T47D (cell line): ENCODE data around the gene ARHGAP23.
A peak's percentile ranks its signal among the peaks of the same experiment; 100 is the strongest.
"Not testable (repeated sequence)": the region's sequence is repeated elsewhere in the genome, so short reads cannot be mapped to it uniquely, and the experiment has no call there.

Experiments used
- DNase-seq, 2 experiments: peaks; one replicate each; pipeline versions ENCODE4 v3.0.0 to v3.0.0-alpha.2; 2011 to 2012; ENCODE audit warnings: low read depth in 1 of 2, low spot score in 1 of 2
- JUND ChIP-seq: IDR thresholded peaks from 2 replicates; pipeline ENCODE4 v1.6.1; 2012; ENCODE audit warnings: low read depth
- in situ Hi-C: cut with HindIII; loops from 2 replicates; pipeline ENCODE4 v1.10.0; 2016; ENCODE audit warnings: low sequenced_read_pairs, low pct_unique_long_range_greater_than_20kb

The ARHGAP23 gene

GRCh38 chr17:38485146-38485468 is 56.8 kb downstream of the ARHGAP23 start:
- in situ Hi-C loops = no loop called here
- no peak for TF ChIP-seq JUND
- DNase-seq = no peak

DNA sequence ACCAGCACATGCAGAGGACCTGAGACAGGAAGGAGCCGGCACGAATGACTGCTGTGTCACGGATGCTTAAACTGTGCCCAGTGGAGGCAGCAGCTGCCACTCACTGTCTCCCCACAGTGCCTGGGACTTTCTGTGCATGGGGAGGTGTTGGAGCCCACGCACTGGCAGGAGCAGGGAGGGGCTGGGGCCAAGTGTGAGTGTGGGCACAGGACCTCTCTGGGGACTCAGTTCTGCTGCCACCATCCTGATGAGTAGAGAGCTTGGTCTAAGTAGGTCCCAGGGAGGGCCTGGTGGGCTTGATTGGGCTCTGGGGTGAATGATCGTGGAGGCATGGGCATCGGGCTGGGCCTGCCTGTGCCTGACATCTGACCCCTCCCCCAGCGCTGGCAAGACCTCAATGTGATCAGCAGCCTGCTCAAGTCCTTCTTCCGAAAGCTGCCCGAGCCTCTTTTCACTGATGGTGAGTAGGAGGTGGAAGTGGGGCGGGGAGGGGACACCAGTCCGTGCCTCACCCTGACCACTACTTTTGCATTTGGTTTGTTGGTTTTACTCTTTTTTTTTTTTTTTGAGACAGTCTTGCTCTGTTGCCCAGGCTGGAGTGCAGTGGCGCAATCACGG is 57.5 kb downstream of the ARHGAP23 start:
- in situ Hi-C loops, DNase-seq: not testable (repeated sequence)

DNA sequence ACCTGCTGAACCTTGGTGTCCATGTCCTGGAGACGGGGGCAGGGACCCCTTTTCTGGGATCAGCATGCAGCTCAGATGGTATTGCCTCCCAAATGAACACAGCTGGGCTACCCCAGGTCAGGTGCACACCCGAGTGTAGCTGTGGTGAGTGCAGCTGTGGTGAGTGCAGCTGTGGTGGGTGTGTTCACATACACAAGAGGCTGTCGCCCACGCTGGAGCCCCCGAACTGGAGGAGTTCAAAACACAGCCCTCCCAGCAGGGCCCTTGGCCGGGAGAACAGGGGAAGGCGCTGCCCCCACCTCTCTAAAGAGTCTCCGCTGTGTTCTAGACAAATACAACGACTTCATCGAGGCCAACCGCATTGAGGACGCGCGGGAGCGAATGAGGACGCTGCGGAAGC is 61.5 kb downstream of the ARHGAP23 start:
- in situ Hi-C loops, DNase-seq: not testable (repeated sequence)

DNA sequence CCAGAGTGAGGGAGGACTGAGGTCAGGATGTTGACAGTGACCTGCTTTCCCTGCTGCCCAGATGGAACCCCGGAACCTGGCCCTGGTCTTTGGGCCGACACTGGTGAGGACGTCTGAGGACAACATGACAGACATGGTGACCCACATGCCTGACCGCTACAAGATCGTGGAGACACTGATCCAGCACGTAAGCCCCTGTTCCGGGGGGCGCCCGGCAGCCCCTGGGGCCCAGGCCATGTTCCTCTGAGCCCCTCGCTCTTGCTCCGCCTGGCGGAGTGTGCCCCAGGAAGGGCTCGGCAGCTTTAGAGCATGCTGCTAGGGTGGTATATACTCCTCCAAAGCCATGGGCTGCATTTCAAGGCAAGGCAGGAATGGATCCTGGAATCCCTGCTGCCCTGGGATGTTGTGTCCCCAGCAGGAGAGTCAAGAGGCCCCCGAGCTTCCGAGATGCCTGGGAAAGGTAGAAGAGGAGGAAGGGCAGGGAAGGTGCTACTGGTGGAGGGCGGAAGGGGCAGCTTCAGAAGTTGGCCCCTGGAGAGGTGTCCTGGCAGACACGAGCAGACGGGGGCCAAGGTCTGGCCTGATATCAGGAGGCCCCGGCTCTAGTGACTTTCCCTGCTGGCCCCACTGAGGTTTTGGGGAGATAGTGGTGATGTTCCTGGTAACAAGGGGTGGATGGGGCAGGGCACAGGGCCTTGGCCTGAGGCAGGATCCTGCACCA is 63.2 kb downstream of the ARHGAP23 start:
- DNase-seq, in situ Hi-C loops: not testable (repeated sequence)

- in situ Hi-C loops = not testable (repeated sequence)
- DNase-seq = peak; percentile 82 to 91
Measured at GRCh38 chr17:38492067-38493040, 64.1 kb downstream of the ARHGAP23 start.

DNA sequence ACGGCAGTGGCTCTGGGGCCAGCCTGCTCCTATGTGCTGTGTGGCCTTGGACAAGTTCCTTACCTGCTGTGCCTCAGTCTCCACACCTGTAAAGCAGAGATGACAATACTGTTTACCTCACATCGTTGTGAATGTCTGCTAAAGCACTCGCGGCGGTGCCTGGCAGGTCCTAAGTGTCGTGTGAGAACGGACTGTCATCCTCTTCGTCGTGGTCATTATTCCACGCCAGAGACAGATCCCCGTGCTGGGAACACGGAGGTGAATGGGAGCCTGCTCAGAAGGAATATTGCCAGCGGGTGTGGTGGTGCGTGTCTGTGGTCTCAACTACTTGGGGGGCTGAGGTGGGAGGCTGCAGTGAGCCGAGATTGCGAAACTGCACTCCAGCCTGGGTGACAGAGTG is 65.9 kb downstream of the ARHGAP23 start:
- in situ Hi-C loops = not testable (repeated sequence)

DNA sequence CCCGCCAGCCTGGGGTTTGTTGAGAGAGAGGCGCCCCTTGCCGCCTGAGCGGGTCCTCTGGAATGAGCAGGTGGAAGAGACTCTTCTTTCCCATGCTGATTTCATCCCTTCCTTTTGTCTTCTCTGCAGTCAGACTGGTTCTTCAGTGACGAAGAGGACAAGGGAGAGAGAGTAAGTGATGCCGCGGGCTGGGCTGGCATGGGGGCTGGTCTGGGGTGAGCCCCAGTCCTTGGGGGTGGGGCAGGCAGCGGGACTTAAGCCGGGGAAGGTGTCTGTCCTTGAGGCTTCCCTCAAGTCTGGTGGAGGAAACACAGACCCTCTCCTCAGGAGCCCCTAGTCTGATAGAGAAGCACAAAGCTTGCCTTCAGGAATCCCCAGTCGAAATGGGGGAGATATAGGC is 69.4 kb downstream of the ARHGAP23 start:
- DNase-seq, in situ Hi-C loops: not testable (repeated sequence)

More for the DNA sequence above, 65.9 kb downstream of the ARHGAP23 start:
- not testable (repeated sequence) for DNase-seq

GRCh38 chr17:38498353-38498752 is 70.1 kb downstream of the ARHGAP23 start:
- TF ChIP-seq JUND = no peak
- DNase-seq = no peak
- in situ Hi-C loops = no loop called here

- in situ Hi-C loops, DNase-seq: not testable (repeated sequence)
Measured at GRCh38 chr17:38499230-38499629, 71.0 kb downstream of the ARHGAP23 start.

DNA sequence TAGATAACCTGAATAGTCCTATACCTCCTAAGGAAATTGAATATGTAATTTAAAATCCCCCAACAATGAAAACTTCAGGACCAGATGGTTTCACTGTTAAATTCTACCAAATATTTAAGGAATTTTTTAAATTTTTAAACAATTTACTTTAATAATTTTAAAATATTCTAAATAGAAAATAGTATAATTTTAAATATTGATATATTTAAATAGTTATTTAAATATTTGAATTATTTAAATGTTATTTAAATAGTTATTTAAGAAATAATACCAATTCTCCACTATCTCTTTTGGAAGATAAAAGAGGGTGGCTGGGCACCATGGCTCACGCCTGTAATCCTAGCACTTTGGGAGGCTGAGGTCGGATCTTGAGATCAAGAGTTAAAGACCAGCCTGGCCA is 73.5 kb downstream of the ARHGAP23 start:
- DNase-seq, in situ Hi-C loops: not testable (repeated sequence)

DNA sequence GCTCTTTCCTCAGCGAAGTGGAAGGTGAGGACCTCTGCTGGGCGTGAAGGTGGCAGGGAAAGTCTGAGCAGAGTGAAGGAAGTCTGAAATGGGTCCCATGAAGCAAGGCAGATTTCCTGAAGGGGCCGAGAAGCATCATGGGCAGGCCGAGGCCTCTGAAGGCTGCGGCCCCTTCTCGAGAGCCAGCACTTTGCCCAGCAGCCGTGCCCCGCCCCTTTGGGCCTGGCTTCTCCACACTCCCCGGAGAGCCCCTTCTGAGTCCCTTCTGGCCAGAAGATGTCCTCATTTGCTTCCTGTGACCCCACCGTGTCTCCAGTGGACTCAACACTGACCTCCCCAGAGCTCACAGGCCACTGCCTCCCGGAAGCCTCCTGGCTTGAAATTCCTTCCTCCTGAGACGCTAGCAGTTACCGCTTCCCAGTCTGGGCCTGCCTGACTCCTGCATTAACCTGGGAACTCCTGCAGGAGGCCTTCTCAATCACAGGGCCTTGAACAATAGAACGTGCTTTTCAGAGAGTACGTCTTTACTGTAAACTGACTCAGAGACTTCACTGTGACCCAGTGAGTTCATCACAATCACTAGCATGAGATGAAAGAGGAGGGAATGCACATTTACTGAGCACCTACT is 75.1 kb downstream of the ARHGAP23 start:
- DNase-seq, in situ Hi-C loops: not testable (repeated sequence)

DNA sequence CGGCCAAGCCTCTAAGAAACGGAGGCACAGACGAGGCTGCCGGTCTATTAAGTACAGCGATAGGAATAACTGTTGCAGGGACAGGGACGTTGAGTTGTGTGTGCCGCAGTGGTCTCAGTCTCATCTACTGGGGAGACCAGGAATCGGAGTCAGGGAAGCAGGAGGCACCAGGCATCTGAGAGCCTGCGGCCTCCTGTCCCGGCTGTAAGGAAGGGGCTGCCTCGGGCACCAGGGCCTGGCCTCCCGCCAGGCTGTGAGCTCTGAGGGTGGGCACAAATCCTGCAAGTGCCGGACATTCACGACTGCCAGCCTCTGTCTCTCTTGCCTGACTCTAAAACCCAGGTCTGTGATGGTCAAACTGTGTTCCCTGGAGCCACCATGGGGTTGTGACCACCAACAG is 76.0 kb downstream of the ARHGAP23 start:
- no peak for TF ChIP-seq JUND
- in situ Hi-C loops = no loop called here
- DNase-seq = no peak

GRCh38 chr17:38507436-38507835 is 79.2 kb downstream of the ARHGAP23 start:
- in situ Hi-C loops = no loop called here
- no peak for TF ChIP-seq JUND

More at GRCh38 chr17:38507436-38507835, 79.2 kb downstream of the ARHGAP23 start:
- DNase-seq = no peak
